SU-DHL-6 (cell line): ENCODE measurements around the gene GAS7.

Experiments used
- H2AFZ ChIP-seq: fragments of 200-600 bp; sonication (generic); 2 replicates; pipeline ENCODE4 v1.6.1; 2014; ENCODE audit warnings: low read depth, mild to moderate bottlenecking, moderate library complexity, mixed read lengths, antibody characterized with exemption, low read length; ENCODE audit not compliant: severe bottlenecking
- H3F3A ChIP-seq: fragments of 200-600 bp; shearing (Covaris generic); 2 replicates; pipeline ENCODE4 v1.6.0; 2016; ENCODE audit warnings: antibody characterized with exemption, mild to moderate bottlenecking; ENCODE audit not compliant: insufficient read depth
- H3K27ac ChIP-seq: fragments of 200-600 bp; sonication (generic); 2 replicates; pipeline ENCODE4 v1.5.1; 2016; ENCODE audit warnings: low read depth, mild to moderate bottlenecking, low read length, moderate library complexity, mixed read lengths
- H3K27me3 ChIP-seq: fragments of 200-600 bp; sonication (generic), shearing (Covaris generic); 2 replicates; pipeline ENCODE4 v1.6.0; 2014; ENCODE audit warnings: mild to moderate bottlenecking, low read length
- H3K36me3 ChIP-seq: fragments of 200-600 bp; sonication (generic); 2 replicates; pipeline ENCODE4 v1.6.1; 2014; ENCODE audit warnings: mild to moderate bottlenecking, low read length, mixed read lengths
- H3K4me2 ChIP-seq: fragments of 300-600, 200-600 bp; shearing (Covaris generic), sonication (generic); 2 replicates; pipeline ENCODE4 v1.6.0; 2014; ENCODE audit warnings: low read length, low read depth, mild to moderate bottlenecking; ENCODE audit not compliant: poor library complexity, severe bottlenecking
- H3K4me3 ChIP-seq: fragments of 200-600 bp; sonication (generic); 2 replicates; pipeline ENCODE4 v1.5.1; 2014; ENCODE audit warnings: antibody characterized with exemption, low read length, mild to moderate bottlenecking, mixed read lengths; ENCODE audit not compliant: insufficient read depth, poor library complexity, severe bottlenecking
- H3K79me2 ChIP-seq: fragments of 200-600 bp; sonication (generic); 2 replicates; pipeline ENCODE4 v1.6.1; 2014; ENCODE audit warnings: mild to moderate bottlenecking, low read length, moderate library complexity; ENCODE audit not compliant: insufficient read depth
- H3K9ac ChIP-seq: fragments of 200-600 bp; sonication (generic); 2 replicates; pipeline ENCODE4 v1.7.0; 2014; ENCODE audit warnings: mild to moderate bottlenecking, low read length
- H3K9me2 ChIP-seq: fragments of 200-600 bp; sonication (generic); replicated peaks from 2 replicates; pipeline ENCODE4 v1.6.1; 2014; ENCODE audit warnings: low read length; ENCODE audit not compliant: insufficient read depth
- H3K9me3 ChIP-seq: fragments of 200-600 bp; sonication (generic); 2 replicates; pipeline ENCODE4 v1.6.1; 2014; ENCODE audit warnings: low read length, mixed read lengths; ENCODE audit not compliant: insufficient read depth
- H4K20me1 ChIP-seq: fragments of 200-600 bp; sonication (generic); 2 replicates; pipeline ENCODE4 v1.6.1; 2014; ENCODE audit warnings: low read depth, mild to moderate bottlenecking, antibody characterized with exemption, low read length, moderate library complexity, mixed read lengths
- CTCF ChIP-seq: fragments of 200-600 bp; sonication (generic); IDR thresholded peaks from one replicate; pipeline ENCODE4 v1.5.1; 2017; ENCODE audit warnings: antibody characterized with exemption, mild to moderate bottlenecking, low read length, moderate library complexity; ENCODE audit not compliant: insufficient read depth, poor library complexity, severe bottlenecking
- EZH2phosphoT487 ChIP-seq: fragments of 200-600 bp; sonication (generic), shearing (Covaris generic); conservative IDR thresholded peaks from 2 replicates; pipeline ENCODE4 v1.6.1; 2018; ENCODE audit warnings: mild to moderate bottlenecking, antibody characterized with exemption, low read length, moderate library complexity, mixed read lengths

Gene GAS7

GRCh38 chr17:10083864-10084263, 114.5 kb downstream of the GAS7 start:
- TF ChIP-seq CTCF (no peak), EZH2phosphoT487 (no peak)
- H3K9me3 ChIP-seq: 0 out of 2 replicates have a peak, but pooled peaks cover 5% of the 10 kb centered on the region
- no peak overlapping the region for H3K4me3 ChIP-seq
- H3K79me2 ChIP-seq: no peaks in the 10 kb centered on the region
- no peaks in the 10 kb centered on the region for H3F3A ChIP-seq
- H3K9ac ChIP-seq: no peak overlapping the region
- no peak overlapping the region for H2AFZ ChIP-seq
- H4K20me1 ChIP-seq: no peaks in the 10 kb centered on the region
- H3K27ac ChIP-seq: no peak overlapping the region
- no peaks in the 10 kb centered on the region for H3K9me2 ChIP-seq
- no peaks in the 10 kb centered on the region for H3K36me3 ChIP-seq
- no peaks in the 10 kb centered on the region; the same call in 1 of the 2 replicates for H3K27me3 ChIP-seq
- H3K4me2 ChIP-seq: no peak overlapping the region

GRCh38 chr17:10082795-10083194, 115.6 kb downstream of the GAS7 start:
- no peaks in the 10 kb centered on the region for H3K36me3 ChIP-seq

GRCh38 chr17:10081571-10082169, 116.7 kb downstream of the GAS7 start:
- no peaks in the 10 kb centered on the region; the same call in 1 of the 2 replicates for H3K27me3 ChIP-seq
- H3K79me2 ChIP-seq: no peaks in the 10 kb centered on the region
- no peaks in the 10 kb centered on the region for H4K20me1 ChIP-seq
- TF ChIP-seq EZH2phosphoT487: no peak
- no peak for TF ChIP-seq CTCF
- H3K9ac ChIP-seq: no peak overlapping the region
- no peak overlapping the region for H3K4me2 ChIP-seq
- no peak overlapping the region for H3K27ac ChIP-seq
- H3K9me3 ChIP-seq: 0 out of 2 replicates have a peak, but pooled peaks cover 5% of the 10 kb centered on the region
- H3K36me3 ChIP-seq: no peaks in the 10 kb centered on the region
- no peak overlapping the region for H2AFZ ChIP-seq
- H3K9me2 ChIP-seq: no peaks in the 10 kb centered on the region
- no peaks in the 10 kb centered on the region for H3F3A ChIP-seq
- no peak overlapping the region for H3K4me3 ChIP-seq

More at GRCh38 chr17:10082795-10083194, 115.6 kb downstream of the GAS7 start:
- Histone ChIP-seq H3K9me2 (no peaks in the 10 kb centered on the region), H3K79me2 (no peaks in the 10 kb centered on the region), H4K20me1 (no peaks in the 10 kb centered on the region), H3F3A (no peaks in the 10 kb centered on the region), H3K4me2 (no peak overlapping the region), H3K27ac (no peak overlapping the region), H3K9me3 (0 out of 2 replicates have a peak, but pooled peaks cover 5% of the 10 kb centered on the region), H3K4me3 (no peak overlapping the region), H2AFZ (no peak overlapping the region), H3K9ac (no peak overlapping the region), H3K27me3 (no peaks in the 10 kb centered on the region; the same call in 1 of the 2 replicates)
- TF ChIP-seq EZH2phosphoT487: no peak
- TF ChIP-seq CTCF: no peak
